B cell (primary cell): ENCODE results near the gene AFF3. TPM values are rescaled to one million over a fixed set of nuclear protein-coding genes. Genes with fewer than 3 reads are reported as not detected.

Experiments
- ATAC-seq: fragments of 200-7000 bp; cut with Tn5 transposase; one replicate; pipeline ENCODE4 v1.10.0; 2021; ENCODE audit warnings: low read depth, mild to moderate bottlenecking, moderate number of reproducible peaks, moderate library complexity
- CTCF ChIA-PET: fragments of 350-600 bp; sonication (Branson Sonifier 250); formaldehyde crosslinking; loops from one replicate; lab custom pipeline; 2021; ENCODE audit warnings: antibody characterized with exemption, inconsistent platforms; lab: Charles Lee
- POLR2A ChIA-PET: fragments of 350-600 bp; sonication (Branson Sonifier 250); formaldehyde crosslinking; loops from one replicate; lab custom pipeline; 2021; ENCODE audit warnings: antibody characterized with exemption; lab: Charles Lee
- DNase-seq: peaks from one replicate; pipeline ENCODE4 v3.0.0; 2013
- H2AFZ ChIP-seq: 2 replicates; pipeline ENCODE4 v1.6.1; 2012; ENCODE audit warnings: mild to moderate bottlenecking, low read depth, low read length; ENCODE audit not compliant: insufficient read depth, poor library complexity, severe bottlenecking
- H3K27ac ChIP-seq, 2 donors: 1 replicate in 1 of 2; 2 replicates in 1 of 2; pipeline ENCODE4 v1.5.1; 2012 to 2013; ENCODE audit warnings: low read length in 2 of 2, mild to moderate bottlenecking in 2 of 2, moderate library complexity in 1 of 2
- H3K27me3 ChIP-seq, 4 experiments: fragments of 200-600 bp in 1 of 4; sonication (generic) in 1 of 4; replicated peaks in 1 of 4; 1 replicate in 2 of 4; 2 replicates in 2 of 4; pipeline versions ENCODE4 v1.6.1 to v1.7.0; 2013 to 2016; ENCODE audit warnings: low read length in 3 of 4, mild to moderate bottlenecking in 2 of 4, mixed read lengths in 1 of 4, moderate library complexity in 1 of 4; ENCODE audit not compliant: insufficient read depth in 4 of 4, control insufficient read depth in 3 of 4; ENCODE audit errors: control extremely low read depth in 1 of 4
- H3K36me3 ChIP-seq, 2 experiments: replicated peaks in 1 of 2; 1 replicate in 1 of 2; 2 replicates in 1 of 2; pipeline versions ENCODE4 v1.6.1 to v1.7.1; 2013; ENCODE audit warnings: low read length in 1 of 2; ENCODE audit not compliant: insufficient read depth in 2 of 2, control insufficient read depth in 1 of 2; ENCODE audit errors: control extremely low read depth in 1 of 2, extremely low read depth in 1 of 2
- H3K4me1 ChIP-seq, 2 donors: fragments of 200-600 bp in 1 of 2; sonication (generic) in 1 of 2; 1 replicate in 1 of 2; 2 replicates in 1 of 2; pipeline versions ENCODE4 v1.5.1 to v1.6.1; 2013 to 2017; ENCODE audit warnings: low read length in 2 of 2; ENCODE audit not compliant: control insufficient read depth in 2 of 2, insufficient read depth in 2 of 2
- H3K4me2 ChIP-seq: replicated peaks from 2 replicates; pipeline ENCODE3; 2012; ENCODE audit warnings: mild to moderate bottlenecking, low read depth, low read length; ENCODE audit not compliant: poor library complexity, severe bottlenecking
- H3K4me3 ChIP-seq, 5 experiments: fragments of 200-600 bp in 1 of 5; sonication (generic) in 1 of 5; 1 replicate in 3 of 5; 2 replicates in 2 of 5; pipeline versions ENCODE4 v1.5.1 to v1.7.0; 2011 to 2016; ENCODE audit warnings: low read length in 4 of 5, mild to moderate bottlenecking in 4 of 5, low read depth in 2 of 5, control low read depth in 1 of 5, moderate library complexity in 1 of 5; ENCODE audit not compliant: insufficient read depth in 1 of 5; ENCODE audit errors: control extremely low read depth in 1 of 5, extremely low read depth in 1 of 5
- H3K79me2 ChIP-seq: fragments of 200-600 bp; sonication (generic); one replicate; pipeline ENCODE4 v1.6.0; 2016; ENCODE audit warnings: low read length; ENCODE audit not compliant: control insufficient read depth, insufficient read depth
- H3K9ac ChIP-seq: fragments of 200-600 bp; sonication (generic); 2 replicates; pipeline ENCODE4 v1.6.1; 2017; ENCODE audit warnings: mild to moderate bottlenecking, low read length, moderate library complexity
- H3K9me3 ChIP-seq, 3 donors: one replicate each; pipeline versions ENCODE4 v1.6.1 to v1.7.1; 2013; ENCODE audit warnings: low read length in 2 of 3; ENCODE audit not compliant: control insufficient read depth in 2 of 3, insufficient read depth in 1 of 3; ENCODE audit errors: control extremely low read depth in 1 of 3
- H4K20me1 ChIP-seq: 2 replicates; pipeline ENCODE4 v1.6.0; 2012; ENCODE audit warnings: mild to moderate bottlenecking, low read length; ENCODE audit not compliant: insufficient read depth, control insufficient read depth, poor library complexity, severe bottlenecking
- H3K27ac Mint-ChIP-seq: one replicate; pipeline ENCODE4 v1.8.0; 2021; ENCODE audit warnings: mixed read lengths
- H3K27me3 Mint-ChIP-seq: one replicate; pipeline ENCODE4 v1.8.0; 2021; ENCODE audit warnings: mixed read lengths
- H3K4me1 Mint-ChIP-seq: one replicate; pipeline ENCODE4 v1.8.0; 2021; ENCODE audit warnings: mixed read lengths
- H3K4me3 Mint-ChIP-seq: one replicate; pipeline ENCODE4 v1.8.0; 2021; ENCODE audit warnings: mixed read lengths
- H3K9me3 Mint-ChIP-seq: one replicate; pipeline ENCODE4 v1.8.0; 2022; ENCODE audit warnings: mixed read lengths; ENCODE audit not compliant: insufficient read depth
- CTCF ChIP-seq: fragments of 200-600 bp; IDR thresholded peaks from one replicate; pipeline ENCODE4 v1.8.0; 2022; ENCODE audit warnings: antibody characterized with exemption, mild to moderate bottlenecking
- EZH2 ChIP-seq: IDR thresholded peaks from 2 replicates; pipeline ENCODE4 v1.6.1; 2012; ENCODE audit warnings: borderline replicate concordance, low read depth, mild to moderate bottlenecking, moderate library complexity, low read length; ENCODE audit not compliant: insufficient read depth, poor library complexity, severe bottlenecking
- WGBS: methylation state at CpG from one replicate; pipeline ENCODE4 v1.1.5; 2013; ENCODE audit warnings: missing lambda C conversion rate; ENCODE audit not compliant: insufficient coverage; 5-methylcytosine and 5-hydroxymethylcytosine counted together
- intact Hi-C: fragments of 100-400 bp; cut with micrococcal nuclease; formaldehyde crosslinking; loops from one replicate; pipeline ENCODE4 v1.10.0; 2022
- polyA plus RNA-seq: library from polyadenylated mRNA; depleted of rRNA; stranded (reverse); fragments of >200 nt; gene quantifications from 2 replicates; pipeline ENCODE4 v1.2.3, GENCODE V29; 2012
- total RNA-seq, 2 donors: library from RNA; stranded (reverse); fragments of 120-200 nt in 1 of 2; gene quantifications; 1 replicate in 1 of 2; 2 replicates in 1 of 2; pipeline versions ENCODE4 v1.2.3 to v1.2.4, GENCODE V29; 2013 to 2022

AFF3 gene
- total and polyA plus RNA-seq, 2 donors (not counting 1 experiment from before 2014, with no cell fraction given), result 117 to 830 TPM

GRCh38 chr2:99903981-99904380, 238.4 kb downstream of the AFF3 start:
- H4K20me1 ChIP-seq, result peaks cover 90% of the 10 kb centered on the region
- H3K4me2 ChIP-seq, result no peak overlapping the region
- no peaks in the 10 kb centered on the region for H3K9me3 ChIP-seq
- ChIA-PET CTCF (no interaction called here), POLR2A (interaction anchor here (0.7 kb wide), 1 partner anchor 20 kb away, joined by 3 read pairs; no protein-coding TSS in a partner anchor)
- peaks cover 17% of the 10 kb centered on the region for H3K4me1 Mint-ChIP-seq
- no peak overlapping the region for H3K4me3 ChIP-seq
- H3K36me3 ChIP-seq, result peaks cover 0 to 38% of the 10 kb centered on the region in 2 experiments
- H3K4me3 Mint-ChIP-seq, result no peak overlapping the region
- 94% methylated on average over 3 of the region's 5 CpGs for WGBS
- H3K27ac ChIP-seq, result no peak overlapping the region
- H3K9me3 Mint-ChIP-seq, result no peaks in the 10 kb centered on the region
- DNase-seq (no peak), ATAC-seq (no peak)
- TF ChIP-seq EZH2, result no peak
- no peak overlapping the region for H2AFZ ChIP-seq
- no peaks in the 10 kb centered on the region for H3K27me3 Mint-ChIP-seq
- no peak overlapping the region for H3K27ac Mint-ChIP-seq
- H3K79me2 ChIP-seq, result peaks cover 79% of the 10 kb centered on the region
- H3K9ac ChIP-seq, result no peak overlapping the region
- H3K4me1 ChIP-seq, result no peaks in the 10 kb centered on the region
- H3K27me3 ChIP-seq, result no peaks in the 10 kb centered on the region
- intact Hi-C loops, result no loop called here

- H3K4me2 ChIP-seq, result no peak overlapping the region
- H3K9me3 Mint-ChIP-seq, result no peaks in the 10 kb centered on the region
- intact Hi-C loops, result no loop called here
These were observed 241.8 kb downstream of the AFF3 start for GRCh38 chr2:99900556-99900955.

More at GRCh38 chr2:99900556-99900955, 241.8 kb downstream of the AFF3 start:
- no peak overlapping the region for H3K27ac ChIP-seq
- DNase-seq (no peak), ATAC-seq (no peak)
- no peak overlapping the region for H3K9ac ChIP-seq
- no peaks in the 10 kb centered on the region for H3K9me3 ChIP-seq
- H3K4me1 ChIP-seq, result no peaks in the 10 kb centered on the region
- H4K20me1 ChIP-seq, result peaks cover 92% of the 10 kb centered on the region
- no peaks in the 10 kb centered on the region for H3K27me3 Mint-ChIP-seq
- POLR2A ChIA-PET, result interaction anchor here (0.5 kb wide), 1 partner anchor 187 kb away, joined by 3 read pairs; no protein-coding TSS in a partner anchor
- peaks cover 0 to 31% of the 10 kb centered on the region in 2 experiments for H3K36me3 ChIP-seq
- H3K79me2 ChIP-seq, result peaks cover 83% of the 10 kb centered on the region
- no peak overlapping the region for H3K4me3 Mint-ChIP-seq
- no peak overlapping the region for H3K27ac Mint-ChIP-seq
- no peak overlapping the region for H2AFZ ChIP-seq
- no peak for TF ChIP-seq CTCF
- TF ChIP-seq EZH2, result no peak
- no peak overlapping the region for H3K4me3 ChIP-seq
- peaks cover 13% of the 10 kb centered on the region for H3K4me1 Mint-ChIP-seq
- H3K27me3 ChIP-seq, result no peaks in the 10 kb centered on the region
- WGBS, result 100% methylated on average over 7 of the region's 7 CpGs
- CTCF ChIA-PET, result interaction anchor here (0.7 kb wide), 1 partner anchor 87 kb away, joined by 3 read pairs; no protein-coding TSS in a partner anchor
